GM15510 (cell line): ENCODE results near the gene LCE7A.

Source experiments
- POLR2A ChIP-seq: IDR thresholded peaks from 3 replicates; pipeline ENCODE4 v1.6.1; 2011; ENCODE audit warnings: borderline replicate concordance; ENCODE audit not compliant: insufficient read length; ENCODE audit errors: extremely low read depth

The LCE7A gene

GRCh38 chr1:152902636-152903035 lies 42.8 kb downstream of the LCE7A start:
- no peak for TF ChIP-seq POLR2A

GRCh38 chr1:152904688-152905440 lies 45.1 kb downstream of the LCE7A start:
- TF ChIP-seq POLR2A: no peak

- TF ChIP-seq POLR2A: no peak
These were observed 46.3 kb downstream of the LCE7A start for GRCh38 chr1:152906023-152906565.

- TF ChIP-seq POLR2A: no peak
These were observed 48.1 kb downstream of the LCE7A start, which contains the start of gene IVL for GRCh38 chr1:152907686-152908601. TSS of gene IVL (plus strand) at chr1:152908546. CDS start at chr1:152909798, 1,252 bp downstream.

GRCh38 chr1:152909206-152909605 lies 49.4 kb downstream of the LCE7A start:
- no peak for TF ChIP-seq POLR2A
